Dermis microvascular lymphatic vessel endothelial cell (primary cell): ENCODE results near the gene VIPR2. TPM values are rescaled to one million over a fixed set of nuclear protein-coding genes. Genes with fewer than 3 reads are reported as not detected.
A peak's percentile ranks its signal among the peaks of the same experiment; 100 is the strongest.

Source experiments
- DNase-seq, 2 donors: peaks; one replicate each; pipeline versions ENCODE4 v3.0.0 to v3.0.0-alpha.2; 2010; ENCODE audit warnings: low read depth in 2 of 2
- total RNA-seq: library from RNA; depleted of rRNA; stranded (reverse); fragments of >200 nt; gene quantifications from 2 replicates; pipeline ENCODE4 v1.2.1, GENCODE V29; 2014

The VIPR2 gene
- total RNA-seq, 1 donor from 2014 or later: not detected

GRCh38 chr7:159047536-159047935 is 97.1 kb downstream of the VIPR2 start:
- DNase-seq: no peak

GRCh38 chr7:159046300-159046699 is 98.4 kb downstream of the VIPR2 start:
- DNase-seq: no peak

GRCh38 chr7:159045839-159046238 is 98.8 kb downstream of the VIPR2 start:
- no peak for DNase-seq

- no peak for DNase-seq
Measured at GRCh38 chr7:159042581-159043101, 102.0 kb downstream of the VIPR2 start.

- DNase-seq: no peak
Measured at GRCh38 chr7:159042103-159042502, 102.6 kb downstream of the VIPR2 start.

GRCh38 chr7:159040912-159041711 is 103.6 kb downstream of the VIPR2 start:
- DNase-seq: no peak

- DNase-seq: no peak
Measured at GRCh38 chr7:159040146-159040545, 104.5 kb downstream of the VIPR2 start.

GRCh38 chr7:159039716-159040115 is 105.0 kb downstream of the VIPR2 start:
- DNase-seq: no peak

GRCh38 chr7:159038066-159038465 is 106.6 kb downstream of the VIPR2 start:
- no peak for DNase-seq

GRCh38 chr7:159036916-159037605 is 107.6 kb downstream of the VIPR2 start:
- no peak for DNase-seq

GRCh38 chr7:159035571-159036073 is 109.0 kb downstream of the VIPR2 start:
- peak in 1 of 2 donors; percentile 16 for DNase-seq

- no peak for DNase-seq
Measured at GRCh38 chr7:159034988-159035387, 109.7 kb downstream of the VIPR2 start.

- DNase-seq: no peak
Measured at GRCh38 chr7:159034394-159034793, 110.3 kb downstream of the VIPR2 start.

- no peak for DNase-seq
Measured at GRCh38 chr7:159033956-159034355, 110.7 kb downstream of the VIPR2 start.

- DNase-seq: no peak
Measured at GRCh38 chr7:159033473-159033825, 111.2 kb downstream of the VIPR2 start.

GRCh38 chr7:159032753-159033472 is 111.8 kb downstream of the VIPR2 start:
- no peak for DNase-seq

- DNase-seq: no peak
Measured at GRCh38 chr7:159032322-159032721, 112.3 kb downstream of the VIPR2 start.

GRCh38 chr7:159031750-159032149 is 112.9 kb downstream of the VIPR2 start:
- DNase-seq: no peak

GRCh38 chr7:159031135-159031701 is 113.4 kb downstream of the VIPR2 start:
- no peak for DNase-seq

GRCh38 chr7:159030490-159031134 is 114.1 kb downstream of the VIPR2 start:
- DNase-seq: peak in 1 of 2 donors; percentile 20
